ENCODE measurements around the gene SLC6A7.
A peak's percentile ranks its signal among the peaks of the same experiment; 100 is the strongest.

SLC6A7 gene

DNA sequence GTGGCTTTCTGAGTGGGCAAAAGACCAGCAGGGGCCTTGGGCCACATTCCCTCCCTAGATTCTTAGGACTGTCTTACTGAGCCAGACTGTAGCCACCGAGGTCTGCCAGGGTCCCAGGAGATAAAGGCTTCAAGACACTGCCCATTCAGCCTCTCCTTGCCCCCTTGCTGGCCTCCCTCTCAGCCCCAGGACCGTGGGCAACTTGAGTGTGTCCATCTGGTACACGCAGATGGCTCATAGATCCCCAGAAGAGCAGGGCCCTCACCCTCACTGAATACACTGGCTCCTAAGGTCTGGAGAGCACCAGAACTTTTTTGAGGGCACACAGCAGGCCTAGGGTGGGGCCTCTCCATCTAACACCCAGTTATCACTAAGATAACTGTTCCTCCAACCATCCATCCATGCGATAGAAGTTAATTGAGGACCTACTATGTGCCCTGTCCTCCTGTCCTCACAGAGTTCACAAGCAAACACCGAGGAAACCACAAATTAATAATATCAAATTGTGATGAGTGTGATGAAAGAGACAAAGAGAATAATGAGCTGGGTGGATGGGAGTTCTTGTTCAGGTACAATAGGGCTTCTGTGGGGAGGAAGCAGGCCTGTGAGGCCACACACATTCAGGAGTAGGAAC lies 29.3 kb upstream of the SLC6A7 start:
- H3K27me3 Mint-ChIP-seq: peaks cover 62% of the 10 kb centered on the region
- CTCF ChIA-PET: interaction anchor here (1.4 kb wide), 1 partner anchor 10 kb away, joined by 3 read pairs; no protein-coding TSS in a partner anchor
- no peak for DNase-seq
- no peaks in the 10 kb centered on the region for H3K36me3 Mint-ChIP-seq
- H3K27ac Mint-ChIP-seq: no peak overlapping the region
- peaks cover 6% of the 10 kb centered on the region for H3K4me1 Mint-ChIP-seq
- H3K9me3 Mint-ChIP-seq: no peaks in the 10 kb centered on the region
- H3K4me3 Mint-ChIP-seq: no peak overlapping the region

DNA sequence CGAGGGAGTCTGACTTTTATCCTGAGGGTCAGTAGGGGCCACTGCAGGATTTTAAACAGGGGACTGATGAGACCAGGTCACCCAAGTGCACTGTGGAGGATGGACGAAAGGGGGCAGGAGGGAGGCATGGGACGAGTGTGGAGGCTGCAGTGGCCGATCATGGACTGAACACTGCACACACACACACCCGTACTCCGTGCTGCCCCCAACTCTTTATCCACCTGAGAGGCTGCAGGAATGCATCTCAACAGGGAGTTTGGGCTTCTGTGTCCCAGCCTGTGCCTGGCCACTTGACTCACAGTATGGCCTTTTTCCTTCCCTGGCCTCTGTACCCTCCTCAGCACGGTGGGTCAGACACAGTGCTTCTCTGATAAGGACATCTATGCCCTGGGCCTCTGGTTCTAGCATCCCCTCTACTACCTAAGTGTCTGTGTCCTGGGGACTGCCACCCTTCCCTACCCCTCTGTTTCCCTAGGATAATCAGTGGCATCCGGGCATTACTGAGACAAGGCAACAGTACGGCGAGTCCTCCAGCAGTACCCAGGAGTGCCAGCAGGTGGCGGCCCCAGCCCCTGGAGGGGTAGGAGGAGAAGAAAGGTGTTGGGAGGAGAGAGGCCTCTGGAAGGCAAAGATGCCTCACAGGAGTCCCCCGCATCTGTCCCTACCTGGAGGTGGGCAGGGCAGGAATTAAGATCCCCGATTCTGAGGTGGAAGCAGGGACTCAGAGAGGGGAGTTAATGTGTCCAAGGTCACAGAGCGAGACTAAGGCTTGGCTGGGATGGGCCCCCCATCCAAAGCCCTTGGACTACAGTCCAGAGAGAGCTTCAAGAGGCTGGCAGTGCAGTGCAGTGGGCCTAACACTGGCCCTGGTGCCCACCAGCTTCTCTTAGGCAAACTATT lies 28.4 kb upstream of the SLC6A7 start:
- Mint-ChIP-seq H3K27ac (no peak overlapping the region), H3K4me1 (no peaks in the 10 kb centered on the region), H3K4me3 (no peak overlapping the region), H3K27me3 (peaks cover 62% of the 10 kb centered on the region), H3K36me3 (no peaks in the 10 kb centered on the region), H3K9me3 (no peaks in the 10 kb centered on the region)
- CTCF ChIA-PET: interaction anchor here (0.8 to 2.8 kb wide), 11 partner anchors 9 to 189 kb away, joined by 3 to 13 read pairs (median 4); no protein-coding TSS in a partner anchor
- peak; percentile 85 for DNase-seq

DNA sequence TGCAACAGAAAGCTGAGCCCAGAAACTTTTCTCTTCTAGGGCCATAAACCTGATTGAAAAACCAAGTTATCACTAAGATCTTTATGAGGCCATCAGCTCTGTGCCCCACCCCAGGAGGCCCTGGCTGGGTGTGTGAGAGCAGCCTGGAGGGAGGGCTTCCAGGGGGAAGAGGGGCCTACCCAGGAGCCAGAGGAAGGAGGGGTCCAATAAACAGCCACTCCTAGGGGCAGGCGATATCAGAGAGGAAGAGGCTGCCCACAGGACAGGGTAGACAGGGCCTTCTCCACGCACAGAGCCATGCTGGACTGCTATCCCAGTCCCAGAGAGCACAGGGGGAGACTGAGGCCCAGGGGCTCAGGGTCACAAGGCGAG lies 27.7 kb upstream of the SLC6A7 start:
- H3K4me3 Mint-ChIP-seq: no peak overlapping the region
- CTCF ChIA-PET: interaction anchor here (0.8 to 2.8 kb wide), 11 partner anchors 9 to 189 kb away, joined by 3 to 13 read pairs (median 4); no protein-coding TSS in a partner anchor
- no peak overlapping the region for H3K27ac Mint-ChIP-seq

DNA sequence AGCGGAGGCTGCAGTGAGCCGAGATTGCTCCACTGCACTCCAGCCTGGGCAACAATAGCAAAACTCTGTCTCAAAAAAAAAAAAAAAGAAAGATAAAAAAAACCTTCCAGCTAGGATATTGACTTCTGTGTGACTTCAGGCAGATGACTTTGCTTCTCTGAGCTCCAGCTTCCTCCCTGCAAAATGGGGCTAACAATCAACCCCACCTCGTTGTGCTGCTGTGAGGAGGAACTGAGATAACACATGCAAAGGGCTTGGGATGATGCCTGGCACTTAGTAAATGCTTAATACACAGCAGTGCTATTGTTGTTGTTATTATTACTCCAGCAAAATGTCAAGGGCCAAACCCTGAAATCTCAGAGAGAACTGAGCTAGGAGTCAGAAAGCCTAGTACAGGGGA lies 26.8 kb upstream of the SLC6A7 start:
- CTCF ChIA-PET: interaction anchor here (1.4 to 2.8 kb wide), 6 partner anchors 9 to 188 kb away, joined by 3 to 13 read pairs (median 8); no protein-coding TSS in a partner anchor
- H3K27me3 Mint-ChIP-seq: peaks cover 58% of the 10 kb centered on the region

More for the DNA sequence above, 27.7 kb upstream of the SLC6A7 start:
- H3K27me3 Mint-ChIP-seq: peaks cover 58% of the 10 kb centered on the region
- no peak for DNase-seq
- no peaks in the 10 kb centered on the region for H3K4me1 Mint-ChIP-seq
- H3K36me3 Mint-ChIP-seq: no peaks in the 10 kb centered on the region
- H3K9me3 Mint-ChIP-seq: no peaks in the 10 kb centered on the region

DNA sequence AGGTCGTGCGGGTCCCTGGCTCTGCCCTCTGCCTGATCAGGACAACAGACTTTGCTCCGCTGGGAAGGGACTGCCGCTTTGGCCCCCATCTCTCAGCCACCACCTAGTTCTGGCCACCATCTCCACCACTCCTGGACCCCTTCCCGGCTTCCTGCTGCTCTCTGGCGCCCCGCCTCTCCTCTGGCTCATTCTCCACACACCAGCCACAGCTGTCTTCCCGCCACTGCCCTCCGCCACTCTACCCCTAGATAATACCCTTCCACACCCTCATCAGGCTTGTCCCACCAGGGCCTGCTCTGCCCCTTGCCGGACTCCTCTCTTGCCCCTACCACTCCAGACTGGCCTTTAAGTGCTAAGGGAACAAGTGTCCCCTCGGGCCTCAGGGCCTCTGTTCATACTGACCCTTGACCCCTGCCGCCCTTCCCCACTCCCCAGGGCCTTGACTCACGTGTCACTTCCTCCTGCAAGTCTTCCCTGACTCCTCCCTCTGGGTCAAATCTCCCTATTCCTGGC lies 26.3 kb upstream of the SLC6A7 start:
- H3K4me3 Mint-ChIP-seq: no peak overlapping the region
- H3K36me3 Mint-ChIP-seq: no peaks in the 10 kb centered on the region
- CTCF ChIA-PET: interaction anchor here (2.0 to 2.8 kb wide), 4 partner anchors 9 to 187 kb away, joined by 8 to 13 read pairs (median 10); no protein-coding TSS in a partner anchor
- no peak overlapping the region for H3K27ac Mint-ChIP-seq
- no peaks in the 10 kb centered on the region for H3K4me1 Mint-ChIP-seq
- H3K27me3 Mint-ChIP-seq: peaks cover 60% of the 10 kb centered on the region
- no peaks in the 10 kb centered on the region for H3K9me3 Mint-ChIP-seq
- no peak for DNase-seq

More for the DNA sequence above, 26.8 kb upstream of the SLC6A7 start:
- Mint-ChIP-seq H3K4me1 (no peaks in the 10 kb centered on the region), H3K36me3 (no peaks in the 10 kb centered on the region), H3K27ac (no peak overlapping the region), H3K9me3 (no peaks in the 10 kb centered on the region), H3K4me3 (no peak overlapping the region)
- DNase-seq: no peak

DNA sequence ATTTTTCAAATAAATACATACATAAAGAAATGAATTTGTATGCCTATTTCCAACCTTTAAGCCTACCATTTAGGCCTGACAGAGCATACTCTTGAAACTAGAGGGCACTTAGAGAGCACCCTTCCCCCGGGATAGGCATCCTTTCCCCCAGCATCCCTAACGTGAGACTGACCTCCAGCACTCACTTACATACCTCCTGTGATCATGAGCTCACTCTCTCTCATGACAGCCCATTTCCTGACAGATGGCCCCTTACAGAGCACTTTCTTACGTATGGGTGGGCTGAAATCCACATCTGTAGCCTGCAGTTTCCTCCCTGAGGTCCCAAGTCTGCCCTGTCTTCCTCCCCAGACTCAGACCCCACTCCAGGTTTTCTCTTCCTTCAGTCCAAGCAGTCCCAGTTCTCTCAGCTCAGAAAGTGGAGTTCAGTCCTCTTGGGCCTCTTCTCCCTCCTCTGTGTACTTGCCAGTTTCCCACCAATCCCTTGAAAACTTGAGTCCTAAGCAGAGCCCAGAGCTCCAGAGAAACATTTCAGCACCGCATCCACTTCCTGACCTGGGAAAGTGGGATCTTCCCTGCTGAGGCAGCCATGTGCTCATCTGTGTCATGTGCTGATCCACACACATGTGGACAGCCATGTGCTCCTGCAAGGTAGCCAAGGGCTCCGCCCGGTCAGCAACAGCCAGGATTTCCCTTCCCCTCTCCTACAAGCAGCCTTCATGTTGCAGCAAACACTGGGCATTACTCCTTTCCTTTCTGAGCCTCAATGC lies 25.5 kb upstream of the SLC6A7 start:
- H3K4me3 Mint-ChIP-seq: no peak overlapping the region
- H3K9me3 Mint-ChIP-seq: no peaks in the 10 kb centered on the region
- CTCF ChIA-PET: interaction anchor here (0.5 to 2.8 kb wide), 4 partner anchors 11 to 272 kb away, joined by 3 to 9 read pairs (median 4); no protein-coding TSS in a partner anchor
- no peak overlapping the region for H3K27ac Mint-ChIP-seq
- no peaks in the 10 kb centered on the region for H3K36me3 Mint-ChIP-seq
- H3K4me1 Mint-ChIP-seq: no peaks in the 10 kb centered on the region
- peaks cover 64% of the 10 kb centered on the region for H3K27me3 Mint-ChIP-seq
- DNase-seq: no peak

DNA sequence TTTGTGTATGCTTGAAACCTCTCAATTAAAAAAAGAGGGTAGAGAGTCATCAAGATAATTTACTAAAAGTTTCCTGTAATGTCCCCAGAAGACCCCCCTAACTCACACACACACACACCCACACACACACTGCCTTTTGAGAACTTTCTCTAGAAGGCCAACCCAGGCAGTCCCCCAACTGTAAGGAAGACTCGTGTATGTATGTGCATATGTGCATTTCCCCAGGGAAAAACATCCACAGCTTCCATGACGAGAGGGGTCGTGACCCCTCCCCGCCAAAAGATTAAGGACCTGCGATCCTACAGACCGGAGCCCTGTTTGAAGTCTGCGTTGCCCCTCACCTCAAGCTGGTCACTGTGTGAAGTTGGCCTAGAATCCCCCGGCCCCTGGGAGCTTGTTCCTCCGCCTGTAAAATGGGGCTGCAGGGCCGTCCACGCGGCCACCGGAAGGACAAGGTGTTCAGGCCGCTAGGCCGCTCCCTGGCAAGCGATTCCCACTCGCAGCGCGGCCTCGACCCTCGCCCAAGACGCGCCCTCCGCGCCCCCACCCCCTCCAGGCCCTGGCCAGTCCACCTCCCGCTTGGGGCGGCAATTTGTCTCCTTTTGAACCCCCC lies 23.7 kb upstream of the SLC6A7 start:
- no peaks in the 10 kb centered on the region for H3K4me1 Mint-ChIP-seq
- H3K27ac Mint-ChIP-seq: no peak overlapping the region
- H3K9me3 Mint-ChIP-seq: no peaks in the 10 kb centered on the region
- no peak overlapping the region for H3K4me3 Mint-ChIP-seq
- peaks cover 79% of the 10 kb centered on the region for H3K27me3 Mint-ChIP-seq
- CTCF ChIA-PET: interaction anchor here (0.6 kb wide), 1 partner anchor 1658 kb away, joined by 4 read pairs; no protein-coding TSS in a partner anchor
- no peaks in the 10 kb centered on the region for H3K36me3 Mint-ChIP-seq
- DNase-seq: no peak

DNA sequence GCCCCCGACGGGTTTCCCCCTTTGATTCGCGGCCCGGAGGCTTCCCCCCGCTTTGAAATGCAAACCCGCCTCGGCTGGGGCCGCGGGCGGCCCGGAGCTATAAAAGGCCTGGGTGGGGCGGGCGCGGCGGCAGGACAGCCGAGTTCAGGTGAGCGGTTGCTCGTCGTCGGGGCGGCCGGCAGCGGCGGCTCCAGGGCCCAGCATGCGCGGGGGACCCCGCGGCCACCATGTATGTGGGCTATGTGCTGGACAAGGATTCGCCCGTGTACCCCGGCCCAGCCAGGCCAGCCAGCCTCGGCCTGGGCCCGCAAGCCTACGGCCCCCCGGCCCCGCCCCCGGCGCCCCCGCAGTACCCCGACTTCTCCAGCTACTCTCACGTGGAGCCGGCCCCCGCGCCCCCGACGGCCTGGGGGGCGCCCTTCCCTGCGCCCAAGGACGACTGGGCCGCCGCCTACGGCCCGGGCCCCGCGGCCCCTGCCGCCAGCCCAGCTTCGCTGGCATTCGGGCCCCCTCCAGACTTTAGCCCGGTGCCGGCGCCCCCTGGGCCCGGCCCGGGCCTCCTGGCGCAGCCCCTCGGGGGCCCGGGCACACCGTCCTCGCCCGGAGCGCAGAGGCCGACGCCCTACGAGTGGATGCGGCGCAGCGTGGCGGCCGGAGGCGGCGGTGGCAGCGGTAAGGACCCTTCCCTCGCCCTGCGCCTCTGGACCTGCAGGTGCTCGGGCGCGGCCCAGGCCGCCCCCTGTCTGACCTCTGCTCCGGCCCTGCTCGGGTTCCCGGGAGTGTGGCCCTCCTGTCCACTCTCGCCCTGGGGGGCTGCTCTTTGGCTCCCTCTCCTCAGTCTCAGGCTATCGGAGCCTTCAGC lies 23.0 kb upstream of the SLC6A7 start, which contains the start of gene CDX1:
Gene CDX1, plus strand, starts transcription at position 129 of the 862 bp plus-strand sequence. Its CDS starts 99 bp downstream, at position 228.
- H3K27ac Mint-ChIP-seq: no peak within 1 kb of the TSS
- CTCF ChIA-PET: no interaction called here
- H3K36me3 Mint-ChIP-seq: no peaks in the 10 kb centered on the region
- H3K4me1 Mint-ChIP-seq: no peaks in the 10 kb centered on the region
- H3K4me3 Mint-ChIP-seq: no peak within 1 kb of the TSS
- H3K9me3 Mint-ChIP-seq: no peaks in the 10 kb centered on the region
- no peak for DNase-seq
- peaks cover 74% of the 10 kb centered on the region for H3K27me3 Mint-ChIP-seq

DNA sequence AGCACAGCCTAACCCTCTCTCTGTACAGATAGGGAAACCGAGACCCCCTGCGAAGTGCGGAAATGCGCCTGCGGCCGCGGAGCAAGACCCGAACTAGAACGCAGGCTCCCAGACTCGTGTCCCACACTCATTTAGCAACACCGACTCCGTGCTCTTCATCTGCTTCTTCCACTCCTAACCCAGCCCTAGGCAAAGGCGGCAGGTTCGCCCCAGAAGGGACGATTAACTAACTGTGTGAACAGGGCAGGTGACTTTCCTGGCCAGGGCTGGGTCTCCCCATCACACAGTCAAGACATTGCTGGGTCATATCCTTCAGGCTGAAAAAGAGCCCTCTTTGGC lies 22.4 kb upstream of the SLC6A7 start:
- Mint-ChIP-seq H3K27me3 (peaks cover 69% of the 10 kb centered on the region), H3K27ac (no peak overlapping the region), H3K36me3 (no peaks in the 10 kb centered on the region), H3K4me3 (no peak overlapping the region), H3K4me1 (no peaks in the 10 kb centered on the region), H3K9me3 (no peaks in the 10 kb centered on the region)
- DNase-seq: no peak
- CTCF ChIA-PET: no interaction called here

DNA sequence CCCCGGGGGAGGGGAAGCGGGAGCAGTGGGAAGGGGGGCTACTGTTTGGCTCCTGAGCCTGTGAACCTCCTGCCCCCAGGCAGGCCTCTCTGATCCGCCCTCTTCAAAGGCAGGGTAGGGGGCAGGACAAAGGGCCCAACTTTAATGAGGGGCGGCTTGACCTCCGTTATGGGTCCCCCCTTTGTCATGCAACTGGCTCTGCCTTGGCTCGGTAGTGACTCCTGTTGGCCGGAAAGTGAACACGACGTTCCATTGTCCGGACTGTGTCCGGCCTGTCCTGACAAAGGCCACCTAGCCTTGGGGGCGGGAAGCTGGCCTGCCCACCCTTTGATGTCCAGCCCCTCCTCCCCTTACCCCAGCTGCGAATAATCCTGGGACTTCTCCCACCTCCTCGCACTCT lies 22.0 kb upstream of the SLC6A7 start:
- H3K36me3 Mint-ChIP-seq: no peaks in the 10 kb centered on the region
- no peak for DNase-seq
- peaks cover 66% of the 10 kb centered on the region for H3K27me3 Mint-ChIP-seq
- no peak overlapping the region for H3K4me3 Mint-ChIP-seq
- CTCF ChIA-PET: no interaction called here
- H3K4me1 Mint-ChIP-seq: no peaks in the 10 kb centered on the region
- no peaks in the 10 kb centered on the region for H3K9me3 Mint-ChIP-seq
- H3K27ac Mint-ChIP-seq: no peak overlapping the region

DNA sequence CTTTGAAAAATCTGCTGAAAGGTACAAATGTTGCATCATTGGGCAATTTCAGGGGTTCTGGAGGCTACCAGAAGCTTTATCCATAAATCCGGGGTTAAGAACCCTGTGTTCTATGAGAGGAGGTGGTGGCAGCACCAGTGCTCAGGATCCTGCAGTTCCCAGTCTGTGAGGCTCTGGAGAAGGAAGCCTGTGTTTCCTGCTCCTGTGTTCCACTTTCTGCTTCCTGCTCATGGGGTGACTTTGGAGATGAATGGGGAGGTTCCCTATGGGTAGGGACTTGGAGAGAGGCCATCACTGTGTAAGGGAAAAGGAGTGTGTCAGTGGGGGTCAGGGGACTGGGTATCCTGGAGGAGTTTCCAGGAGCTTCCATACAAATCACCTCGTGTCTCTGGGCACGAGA lies 21.0 kb upstream of the SLC6A7 start:
- no peaks in the 10 kb centered on the region for H3K9me3 Mint-ChIP-seq
- peaks cover 76% of the 10 kb centered on the region for H3K27me3 Mint-ChIP-seq
- CTCF ChIA-PET: no interaction called here
- H3K36me3 Mint-ChIP-seq: no peaks in the 10 kb centered on the region
- H3K27ac Mint-ChIP-seq: no peak overlapping the region
- no peaks in the 10 kb centered on the region for H3K4me1 Mint-ChIP-seq
- DNase-seq: no peak
- H3K4me3 Mint-ChIP-seq: no peak overlapping the region

DNA sequence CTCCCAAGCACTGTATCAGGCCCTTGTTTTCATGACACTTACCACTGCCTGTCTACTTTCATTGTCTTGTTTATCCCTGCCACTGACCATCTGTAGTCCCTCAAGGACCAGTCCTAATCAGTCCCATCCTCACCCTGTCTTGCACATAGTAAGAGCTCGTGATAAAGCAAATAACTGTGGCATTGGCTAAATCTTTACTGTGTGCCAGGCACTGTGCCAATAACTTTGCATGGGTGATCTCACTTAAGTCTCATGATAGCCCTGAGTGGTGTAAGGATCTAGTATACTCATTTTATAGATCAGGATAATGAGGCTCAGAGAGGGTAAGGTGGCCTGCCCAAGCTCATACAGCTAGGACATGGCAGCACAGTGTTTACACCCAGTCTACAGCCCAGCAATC lies 17.7 kb upstream of the SLC6A7 start:
- H3K4me1 Mint-ChIP-seq: no peaks in the 10 kb centered on the region
- H3K27ac Mint-ChIP-seq: no peak overlapping the region
- H3K4me3 Mint-ChIP-seq: no peak overlapping the region
- DNase-seq: no peak
- H3K36me3 Mint-ChIP-seq: no peaks in the 10 kb centered on the region
- peaks cover 73% of the 10 kb centered on the region for H3K27me3 Mint-ChIP-seq
- CTCF ChIA-PET: interaction anchor here (1.2 to 3.8 kb wide), 3 partner anchors 10 to 178 kb away, joined by 3 to 13 read pairs (median 3); no protein-coding TSS in a partner anchor
- H3K9me3 Mint-ChIP-seq: no peaks in the 10 kb centered on the region

DNA sequence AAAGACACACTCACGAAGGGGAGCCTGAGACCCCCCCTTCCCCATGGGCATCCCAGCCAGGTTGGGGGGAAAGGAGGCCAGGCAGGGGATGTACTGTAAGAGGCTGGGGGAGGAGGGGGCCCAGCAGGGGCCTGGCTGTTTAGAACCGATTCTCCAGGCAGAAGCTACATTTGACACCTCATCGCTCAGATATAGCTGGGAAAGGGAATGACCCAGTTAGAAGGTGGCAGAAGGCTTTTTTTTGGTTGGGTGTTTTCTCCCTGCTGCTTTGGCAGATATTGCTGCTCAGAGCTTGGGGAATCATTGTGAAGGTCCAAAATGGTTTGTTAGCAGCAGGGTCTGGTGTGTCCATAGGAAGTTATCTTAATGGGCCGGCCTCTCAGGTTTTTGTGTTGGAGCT lies 17.3 kb upstream of the SLC6A7 start:
- no peak overlapping the region for H3K27ac Mint-ChIP-seq
- no peaks in the 10 kb centered on the region for H3K4me1 Mint-ChIP-seq
- H3K27me3 Mint-ChIP-seq: peaks cover 69% of the 10 kb centered on the region
- no peaks in the 10 kb centered on the region for H3K36me3 Mint-ChIP-seq
- CTCF ChIA-PET: interaction anchor here (1.2 to 3.8 kb wide), 3 partner anchors 10 to 177 kb away, joined by 3 to 13 read pairs (median 3); no protein-coding TSS in a partner anchor
- no peak for DNase-seq
- no peaks in the 10 kb centered on the region for H3K9me3 Mint-ChIP-seq
- H3K4me3 Mint-ChIP-seq: no peak overlapping the region
